ENCODE results near the gene GBF1.

GBF1 gene

GRCh38 chr10:102420181-102420713, 174.9 kb downstream of the GBF1 start:
- no peak for TF ChIP-seq CTCF (IDR thresholded peaks at IDR 0.05; ENCODE audit: borderline replicate concordance, control extremely low read depth, extremely low read depth, insufficient read depth, missing control alignments)
- no peak for DNase-seq (ENCODE audit: low spot score)
- in situ Hi-C loops (cut with MboI; ENCODE audit: low sequenced_read_pairs, unreplicated experiment) = no loop called here

GRCh38 chr10:102420714-102421506, 175.6 kb downstream of the GBF1 start, which contains the start of gene FBXL15:
Gene FBXL15 (plus strand): TSS chr10:102420836. CDS start chr10:102421130, 294 bp downstream.
- TF ChIP-seq CTCF (IDR thresholded peaks at IDR 0.05; ENCODE audit: borderline replicate concordance, control extremely low read depth, extremely low read depth, insufficient read depth, missing control alignments) = no peak
- peak; percentile 97 for DNase-seq (ENCODE audit: low spot score)
- in situ Hi-C loops (cut with MboI; ENCODE audit: low sequenced_read_pairs, unreplicated experiment) = no loop called here

GRCh38 chr10:102421507-102421756, 176.1 kb downstream of the GBF1 start:
- no peak for DNase-seq (ENCODE audit: low spot score)
- in situ Hi-C loops (cut with MboI; ENCODE audit: low sequenced_read_pairs, unreplicated experiment) = no loop called here
- TF ChIP-seq CTCF (IDR thresholded peaks at IDR 0.05; ENCODE audit: borderline replicate concordance, control extremely low read depth, extremely low read depth, insufficient read depth, missing control alignments) = no peak

- no peak for DNase-seq (ENCODE audit: low spot score)
- TF ChIP-seq CTCF (IDR thresholded peaks at IDR 0.05; ENCODE audit: borderline replicate concordance, control extremely low read depth, extremely low read depth, insufficient read depth, missing control alignments) = no peak
- in situ Hi-C loops (cut with MboI; ENCODE audit: low sequenced_read_pairs, unreplicated experiment) = no loop called here
These were observed 176.6 kb downstream of the GBF1 start for GRCh38 chr10:102421757-102422512.

GRCh38 chr10:102422545-102423129, 177.3 kb downstream of the GBF1 start:
- peak; percentile 79 for DNase-seq (ENCODE audit: low spot score)
- in situ Hi-C loops (cut with MboI; ENCODE audit: low sequenced_read_pairs, unreplicated experiment) = no loop called here
- TF ChIP-seq CTCF (IDR thresholded peaks at IDR 0.05; ENCODE audit: borderline replicate concordance, control extremely low read depth, extremely low read depth, insufficient read depth, missing control alignments) = peak; percentile 54

GRCh38 chr10:102423372-102423968, 178.1 kb downstream of the GBF1 start:
- DNase-seq (ENCODE audit: low spot score) = no peak
- no peak for TF ChIP-seq CTCF (IDR thresholded peaks at IDR 0.05; ENCODE audit: borderline replicate concordance, control extremely low read depth, extremely low read depth, insufficient read depth, missing control alignments)
- in situ Hi-C loops (cut with MboI; ENCODE audit: low sequenced_read_pairs, unreplicated experiment) = no loop called here
